ENCODE results near the gene AFG3L2. TPM values are rescaled to one million over a fixed set of nuclear protein-coding genes. Genes with fewer than 3 reads are reported as not detected.

Gene AFG3L2
- total RNA-seq, 2 donors from 2014 or later, result 47.1 to 49.5 TPM

DNA sequence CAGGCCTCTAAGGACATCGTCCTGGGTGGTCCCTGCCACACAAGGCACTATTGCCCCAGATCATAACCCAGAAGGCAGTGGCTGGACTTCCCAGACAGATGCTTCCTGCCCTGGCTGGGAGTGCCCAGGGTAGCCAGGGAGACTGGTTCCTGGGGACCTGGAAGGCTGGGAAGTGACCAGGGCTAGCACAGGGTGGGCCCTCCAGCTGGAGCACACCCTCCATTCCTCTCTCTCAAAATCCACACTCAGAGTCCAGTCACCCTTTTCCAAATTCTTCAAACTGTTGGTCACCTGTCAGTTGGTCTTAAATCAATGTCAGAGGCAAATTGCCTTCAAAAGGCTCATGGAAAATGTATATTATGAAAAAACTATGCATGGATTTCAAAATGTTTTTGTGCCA, 80.6 kb downstream of the AFG3L2 start:
- Mint-ChIP-seq H3K36me3 (ENCODE audit: low read depth) (no peaks in the 10 kb centered on the region), H3K9me3 (peaks cover 2% of the 10 kb centered on the region), H3K27ac (no peak overlapping the region), H3K27me3 (ENCODE audit: insufficient read depth) (peaks cover 7% of the 10 kb centered on the region), H3K4me3 (no peak overlapping the region), H3K4me1 (no peaks in the 10 kb centered on the region)
- no peaks in the 10 kb centered on the region for H3K36me3 ChIP-seq (ENCODE audit: control insufficient read depth, insufficient read depth, low read length)
- peaks cover 6% of the 10 kb centered on the region for H3K27me3 ChIP-seq (ENCODE audit: control insufficient read depth, insufficient read depth, low read length, poor library complexity, severe bottlenecking)
- DNase-seq, result no peak
- H3K4me1 ChIP-seq (ENCODE audit: control insufficient read depth, insufficient read depth, low read length), result no peaks in the 10 kb centered on the region
- no peak overlapping the region for H3K9ac ChIP-seq (ENCODE audit: extremely low read depth, low read length, poor library complexity, severe bottlenecking)
- no peak overlapping the region for H3K4me3 ChIP-seq (ENCODE audit: low read length)
- TF ChIP-seq, protein P1, sequence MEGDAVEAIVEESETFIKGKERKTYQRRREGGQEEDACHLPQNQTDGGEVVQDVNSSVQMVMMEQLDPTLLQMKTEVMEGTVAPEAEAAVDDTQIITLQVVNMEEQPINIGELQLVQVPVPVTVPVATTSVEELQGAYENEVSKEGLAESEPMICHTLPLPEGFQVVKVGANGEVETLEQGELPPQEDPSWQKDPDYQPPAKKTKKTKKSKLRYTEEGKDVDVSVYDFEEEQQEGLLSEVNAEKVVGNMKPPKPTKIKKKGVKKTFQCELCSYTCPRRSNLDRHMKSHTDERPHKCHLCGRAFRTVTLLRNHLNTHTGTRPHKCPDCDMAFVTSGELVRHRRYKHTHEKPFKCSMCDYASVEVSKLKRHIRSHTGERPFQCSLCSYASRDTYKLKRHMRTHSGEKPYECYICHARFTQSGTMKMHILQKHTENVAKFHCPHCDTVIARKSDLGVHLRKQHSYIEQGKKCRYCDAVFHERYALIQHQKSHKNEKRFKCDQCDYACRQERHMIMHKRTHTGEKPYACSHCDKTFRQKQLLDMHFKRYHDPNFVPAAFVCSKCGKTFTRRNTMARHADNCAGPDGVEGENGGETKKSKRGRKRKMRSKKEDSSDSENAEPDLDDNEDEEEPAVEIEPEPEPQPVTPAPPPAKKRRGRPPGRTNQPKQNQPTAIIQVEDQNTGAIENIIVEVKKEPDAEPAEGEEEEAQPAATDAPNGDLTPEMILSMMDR (conservative IDR thresholded peaks at IDR 0.05), result no peak
- 90% methylated on average over 1 of the region's 1 CpG; no CpG with 5 or more reads in 1 of the 2 experiments for WGBS, 2 experiments (ENCODE audit: insufficient coverage in 1 of 2, insufficient read length in 1 of 2)
- no peaks in the 10 kb centered on the region for H3K9me3 ChIP-seq (ENCODE audit: control insufficient read depth, low read length)
- H3K27ac ChIP-seq (ENCODE audit: low read depth, low read length), result no peak overlapping the region

DNA sequence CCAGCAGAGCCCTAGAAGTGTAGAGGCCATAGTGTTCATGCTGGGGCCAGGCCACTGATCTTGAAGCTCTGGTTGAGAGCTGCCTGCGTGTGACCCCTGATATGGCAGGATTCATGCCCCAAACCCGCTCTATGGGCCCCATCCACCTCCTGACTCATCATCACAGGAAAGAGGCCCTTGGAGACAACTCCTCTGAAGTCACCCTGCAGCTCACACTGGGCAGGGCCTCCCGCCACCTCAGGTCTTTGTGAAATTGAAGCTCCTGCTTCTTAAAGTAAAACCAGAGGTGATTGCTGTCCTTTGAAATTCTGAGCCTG, 81.0 kb downstream of the AFG3L2 start:
- Histone ChIP-seq H3K27me3 (ENCODE audit: control insufficient read depth, insufficient read depth, low read length, poor library complexity, severe bottlenecking) (peaks cover 6% of the 10 kb centered on the region), H3K36me3 (ENCODE audit: control insufficient read depth, insufficient read depth, low read length) (no peaks in the 10 kb centered on the region), H3K9ac (ENCODE audit: extremely low read depth, low read length, poor library complexity, severe bottlenecking) (no peak overlapping the region), H3K4me3 (ENCODE audit: low read length) (no peak overlapping the region), H3K4me1 (ENCODE audit: control insufficient read depth, insufficient read depth, low read length) (no peaks in the 10 kb centered on the region), H3K27ac (ENCODE audit: low read depth, low read length) (no peak overlapping the region), H3K9me3 (ENCODE audit: control insufficient read depth, low read length) (no peaks in the 10 kb centered on the region)
- no peak for DNase-seq
- H3K9me3 Mint-ChIP-seq, result peaks cover 2% of the 10 kb centered on the region
- H3K27me3 Mint-ChIP-seq (ENCODE audit: insufficient read depth), result peaks cover 7% of the 10 kb centered on the region
- TF ChIP-seq, protein P1 (conservative IDR thresholded peaks at IDR 0.05), result no peak
- WGBS, 2 experiments (ENCODE audit: insufficient coverage in 1 of 2, insufficient read length in 1 of 2), result 89 to 94% methylated on average over 3 of the region's 3 CpGs
- H3K36me3 Mint-ChIP-seq (ENCODE audit: low read depth), result no peaks in the 10 kb centered on the region
- no peak overlapping the region for H3K4me3 Mint-ChIP-seq
- no peak overlapping the region for H3K27ac Mint-ChIP-seq
- H3K4me1 Mint-ChIP-seq, result no peaks in the 10 kb centered on the region

DNA sequence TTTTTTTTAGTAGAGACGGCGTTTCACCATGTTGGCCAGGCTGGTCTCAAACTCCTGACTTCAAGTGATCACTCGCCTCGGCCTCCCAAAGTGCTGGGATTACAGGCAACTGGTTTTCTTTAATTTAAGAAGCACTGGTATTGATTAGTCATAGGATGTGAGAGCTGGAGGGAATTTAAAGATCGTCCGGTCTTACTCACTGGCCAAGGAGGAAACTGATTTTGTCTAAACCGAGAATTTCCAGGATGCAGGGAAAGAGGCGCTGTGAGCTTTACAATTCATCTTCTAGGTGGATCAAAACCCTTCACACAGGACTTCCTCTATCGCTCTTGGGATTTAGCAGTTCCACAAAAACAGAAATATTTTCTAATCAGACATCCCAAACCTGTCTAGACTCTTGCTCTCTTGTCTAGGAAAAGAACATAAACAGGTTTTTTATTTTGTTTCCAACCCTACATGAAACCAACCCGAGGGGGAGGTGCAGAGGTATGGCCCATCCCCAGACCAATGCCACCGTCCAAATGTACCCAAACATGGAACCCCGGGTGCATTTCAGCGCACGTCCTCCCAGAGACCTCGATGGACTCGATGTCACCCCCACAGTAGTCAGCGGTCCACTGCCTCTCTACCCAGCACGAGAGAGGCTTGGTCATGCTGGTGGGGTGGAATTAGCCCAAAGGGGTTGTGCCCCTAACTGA, 81.5 kb downstream of the AFG3L2 start:
- WGBS, 2 experiments (ENCODE audit: insufficient coverage in 1 of 2, insufficient read length in 1 of 2), result 93 to 95% methylated on average over 10 to 18 of the region's 18 CpGs
- H3K4me3 ChIP-seq (ENCODE audit: low read length), result no peak overlapping the region
- no peaks in the 10 kb centered on the region for H3K4me1 Mint-ChIP-seq
- DNase-seq, result no peak
- H3K27ac ChIP-seq (ENCODE audit: low read depth, low read length), result no peak overlapping the region
- no peak overlapping the region for H3K9ac ChIP-seq (ENCODE audit: extremely low read depth, low read length, poor library complexity, severe bottlenecking)
- H3K27me3 ChIP-seq (ENCODE audit: control insufficient read depth, insufficient read depth, low read length, poor library complexity, severe bottlenecking), result peaks cover 6% of the 10 kb centered on the region
- TF ChIP-seq, protein P1 (conservative IDR thresholded peaks at IDR 0.05), result no peak
- peaks cover 7% of the 10 kb centered on the region for H3K27me3 Mint-ChIP-seq (ENCODE audit: insufficient read depth)
- H3K27ac Mint-ChIP-seq, result no peak overlapping the region
- H3K9me3 Mint-ChIP-seq, result peaks cover 2% of the 10 kb centered on the region
- no peak overlapping the region for H3K4me3 Mint-ChIP-seq
- no peaks in the 10 kb centered on the region for H3K36me3 ChIP-seq (ENCODE audit: control insufficient read depth, insufficient read depth, low read length)
- no peaks in the 10 kb centered on the region for H3K4me1 ChIP-seq (ENCODE audit: control insufficient read depth, insufficient read depth, low read length)
- no peaks in the 10 kb centered on the region for H3K36me3 Mint-ChIP-seq (ENCODE audit: low read depth)
- no peaks in the 10 kb centered on the region for H3K9me3 ChIP-seq (ENCODE audit: control insufficient read depth, low read length)
